Germinal center (tissue), 1 donor: ENCODE data around the gene IRF2BP1.
"Not testable (repeated sequence)": the region's sequence is repeated elsewhere in the genome, so short reads cannot be mapped to it uniquely, and the experiment has no call there.

Source experiments
- DNase-seq: peaks from one replicate; pipeline ENCODE4 v3.0.0; 2012; ENCODE audit warnings: mixed read lengths, low spot score

Gene IRF2BP1

DNA sequence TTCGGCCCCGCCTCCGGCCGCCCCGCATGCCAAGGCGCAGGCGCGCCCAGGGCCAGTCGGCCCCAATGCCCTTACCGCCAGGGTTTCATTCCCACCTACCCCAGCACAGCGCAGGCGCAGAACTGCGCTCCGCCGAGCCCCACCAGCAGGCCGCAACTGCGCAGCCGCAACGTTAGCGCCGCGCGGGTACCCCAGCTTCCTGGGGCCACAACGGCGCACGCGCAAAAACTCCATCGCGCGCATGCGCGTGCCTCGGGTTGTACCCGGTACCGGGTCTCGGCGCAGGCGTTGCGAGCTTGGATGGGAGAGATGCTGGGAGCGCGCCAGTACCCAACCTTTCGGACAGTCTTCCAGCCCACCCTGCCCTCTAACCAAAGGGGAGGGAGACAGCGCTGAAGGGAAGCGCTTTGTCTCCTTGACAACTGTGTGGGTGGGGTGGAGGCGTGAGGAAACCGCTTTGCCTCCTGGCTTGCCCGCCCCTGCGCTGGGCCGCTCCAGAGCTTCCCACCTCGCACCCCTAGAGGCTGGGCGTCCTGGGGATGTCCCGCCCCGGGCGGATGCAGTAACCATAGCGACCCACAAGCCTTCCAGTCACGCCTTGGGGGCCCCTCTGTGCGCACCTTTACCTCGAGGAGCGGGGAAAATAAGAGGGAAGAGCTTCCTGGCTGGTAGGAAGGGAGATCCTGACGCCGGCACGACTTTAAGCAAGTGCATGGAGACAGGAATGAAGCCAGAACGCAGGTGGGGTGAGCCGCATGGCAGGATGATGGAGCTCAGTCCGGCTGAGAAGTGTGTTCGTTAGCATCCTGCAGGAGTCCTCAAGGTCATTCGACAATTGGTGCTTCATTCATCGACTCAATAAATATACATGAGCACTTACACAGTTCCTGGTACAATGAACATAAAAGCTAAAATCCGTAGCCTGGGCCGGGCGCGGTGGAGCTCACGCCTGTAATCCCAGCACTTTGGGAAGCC lies 17.0 kb upstream of the IRF2BP1 start:
- DNase-seq: peak; percentile 100

DNA sequence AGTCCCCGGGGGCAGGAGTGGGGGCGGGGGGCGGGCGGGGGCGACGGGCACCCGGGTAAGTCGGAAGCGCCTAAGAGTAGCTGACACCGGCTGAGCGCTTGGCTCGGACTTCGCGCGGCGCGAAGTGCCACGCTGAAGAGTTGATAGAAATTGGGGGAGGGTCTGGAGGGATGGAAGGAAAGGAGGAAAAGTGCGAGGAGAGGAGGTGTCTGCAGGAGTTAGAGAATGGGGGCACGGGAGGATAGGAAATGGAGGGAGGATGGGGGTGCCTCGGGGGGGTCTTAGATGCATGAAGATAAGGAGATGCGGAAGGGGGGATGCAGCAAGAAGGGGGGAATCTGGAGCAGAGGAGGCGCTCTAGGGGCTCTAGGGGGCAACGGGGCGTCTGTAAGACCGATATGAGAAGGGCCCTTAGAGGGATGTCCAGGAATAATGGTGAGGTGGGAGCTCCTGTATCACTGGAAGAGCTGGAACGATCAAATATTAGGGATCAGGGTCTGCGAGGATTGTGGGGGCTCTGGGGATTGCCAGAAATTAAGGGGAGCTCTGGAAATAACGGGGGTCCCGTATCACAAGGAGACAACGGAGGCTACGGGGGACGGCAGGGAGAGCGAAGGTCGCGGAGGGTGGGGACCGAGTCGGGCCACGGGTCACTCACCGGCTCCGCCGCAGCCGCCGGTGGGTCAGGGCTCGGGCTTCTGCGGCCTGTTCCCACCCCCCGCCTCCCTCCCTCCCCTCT lies 16.1 kb upstream of the IRF2BP1 start, which contains the start of gene MYPOP:
Gene MYPOP, minus strand, starts transcription at position 702 of the 739 bp plus-strand sequence. CDS start 840 bp downstream, outside the sequence.
- peak; percentile 30 for DNase-seq

DNA sequence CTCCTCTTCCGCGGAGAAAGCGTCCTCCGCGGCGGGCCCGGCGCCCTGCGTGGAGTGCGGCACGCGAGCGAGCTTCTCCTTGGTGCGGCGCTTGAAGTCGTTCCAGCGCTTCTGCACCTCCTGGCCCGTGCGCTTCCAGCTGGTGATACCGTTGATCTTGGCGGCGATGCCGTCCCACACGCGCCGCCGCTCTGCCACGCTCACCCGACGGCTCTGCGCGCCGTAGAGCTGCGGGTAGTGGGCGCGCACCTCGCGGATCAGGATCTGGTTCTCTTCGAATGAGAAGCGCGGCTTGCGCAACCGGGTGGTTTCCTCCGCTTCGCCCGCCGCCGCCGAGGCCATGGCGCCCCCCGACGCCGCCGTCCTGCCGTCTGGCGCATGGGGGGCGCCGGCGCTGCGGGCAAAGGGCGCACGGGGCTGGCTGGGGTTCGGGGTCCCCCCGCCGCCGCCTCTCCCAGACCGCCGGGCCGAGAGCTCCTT lies 15.5 kb upstream of the IRF2BP1 start:
- DNase-seq: peak; percentile 36

DNA sequence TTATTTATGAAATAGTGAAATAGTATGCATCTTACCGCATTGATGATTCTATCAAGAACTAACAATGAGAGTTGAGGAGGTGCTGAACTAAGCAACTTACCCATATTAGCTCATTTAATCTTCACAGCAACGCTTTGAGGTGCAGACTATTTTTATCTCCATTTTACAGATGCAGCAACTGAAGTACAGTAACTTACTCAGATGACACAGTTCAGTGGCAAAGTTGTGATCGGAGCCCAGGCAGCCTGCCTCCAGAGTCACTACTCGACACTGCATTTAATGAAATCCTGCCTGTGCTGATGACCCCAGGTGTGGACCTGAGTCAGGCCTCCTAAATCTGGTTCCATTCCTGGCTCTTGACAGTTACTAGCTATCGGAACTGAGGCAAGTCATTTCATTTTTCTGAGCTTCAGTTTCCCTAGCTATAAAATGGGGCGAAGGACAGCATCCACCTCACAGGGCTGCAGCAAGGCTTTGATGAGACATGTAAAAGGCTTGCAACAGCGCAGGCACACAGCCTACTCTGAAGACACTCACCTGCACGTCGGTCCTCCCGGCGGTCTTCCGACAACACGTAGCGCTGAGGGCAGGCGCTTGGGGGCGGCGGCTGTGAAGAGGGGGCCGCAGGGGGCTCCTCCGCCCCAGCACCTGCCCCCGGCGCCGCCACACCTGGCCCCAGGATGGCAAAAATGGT lies 14.9 kb upstream of the IRF2BP1 start:
- no peak for DNase-seq

DNA sequence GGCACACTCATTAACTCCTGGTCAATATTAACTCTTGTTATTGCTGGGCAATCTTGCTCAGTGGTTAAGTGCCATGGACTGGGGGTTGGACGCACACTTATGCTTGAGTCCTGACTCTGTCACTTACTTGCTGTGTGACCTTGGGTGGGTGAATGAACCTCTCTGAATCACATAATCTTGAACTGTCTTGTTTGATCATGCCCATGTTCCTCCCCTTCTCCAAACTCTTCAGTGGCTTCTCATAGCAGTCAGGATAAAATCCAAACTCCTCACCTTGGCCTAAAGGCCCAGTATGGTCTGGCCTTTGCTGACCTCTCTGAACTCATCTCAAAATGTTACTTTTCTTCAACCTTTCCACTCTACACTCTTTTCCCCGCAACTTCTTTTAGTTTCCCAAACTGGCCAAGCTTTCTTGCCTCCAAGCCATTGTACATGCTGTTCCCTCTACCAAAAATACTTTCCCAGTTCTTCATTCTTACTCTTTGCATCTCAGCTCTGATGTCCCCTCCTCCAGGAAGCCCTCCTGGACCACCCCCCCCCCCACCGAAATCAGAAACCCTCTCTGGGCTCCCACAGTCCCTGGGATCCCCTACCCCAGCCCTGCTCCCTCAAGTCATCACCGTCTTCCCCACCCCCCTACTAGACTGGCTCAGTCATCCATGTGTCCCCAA lies 14.1 kb upstream of the IRF2BP1 start:
- DNase-seq: no peak

DNA sequence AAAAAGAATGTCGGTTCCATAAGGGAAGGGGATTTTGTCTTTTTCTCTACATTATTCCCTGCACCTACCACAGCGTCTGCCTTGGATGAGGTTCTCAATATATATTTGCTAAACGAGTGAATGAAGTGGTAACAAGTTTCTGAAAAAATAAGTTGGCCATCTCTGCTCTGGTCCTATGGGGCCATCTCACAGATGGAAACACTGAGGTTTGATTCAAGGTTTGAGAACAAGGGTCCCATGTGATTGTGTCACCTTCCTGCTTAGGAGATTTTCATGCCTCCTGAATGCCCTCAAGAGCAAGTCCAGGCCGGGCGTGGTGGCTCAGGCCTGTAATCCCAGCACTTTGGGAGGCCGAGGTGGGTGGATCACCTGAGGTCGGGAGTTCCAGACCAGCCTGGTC lies 13.3 kb upstream of the IRF2BP1 start:
- DNase-seq: no peak

DNA sequence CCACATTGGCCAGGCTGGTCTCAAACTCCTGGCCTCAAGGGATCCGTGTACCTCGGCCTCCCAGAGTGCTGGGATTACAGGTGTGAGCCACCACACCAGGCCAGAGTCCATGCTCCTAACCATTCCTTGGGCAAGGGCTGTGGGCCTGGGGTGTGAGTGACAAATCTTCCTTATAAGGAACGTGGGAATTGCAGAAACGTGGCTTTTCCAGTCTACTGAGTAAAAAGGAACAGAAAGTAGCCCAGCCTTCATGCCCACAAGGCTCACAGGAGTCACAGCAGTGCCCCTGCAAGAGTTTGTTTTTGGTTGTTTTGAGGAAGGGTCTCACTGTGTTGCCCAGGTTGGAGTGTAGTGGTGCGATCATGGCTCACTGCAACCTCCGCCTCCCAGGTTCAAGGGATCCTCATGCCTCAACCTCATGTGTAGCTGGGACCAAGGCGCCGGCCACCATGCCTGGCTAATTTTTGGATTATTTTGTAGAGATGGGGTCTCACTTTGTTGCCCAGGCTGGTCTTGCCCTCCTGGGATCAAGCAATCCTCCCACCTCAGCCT lies 11.4 kb upstream of the IRF2BP1 start:
- DNase-seq: no peak

DNA sequence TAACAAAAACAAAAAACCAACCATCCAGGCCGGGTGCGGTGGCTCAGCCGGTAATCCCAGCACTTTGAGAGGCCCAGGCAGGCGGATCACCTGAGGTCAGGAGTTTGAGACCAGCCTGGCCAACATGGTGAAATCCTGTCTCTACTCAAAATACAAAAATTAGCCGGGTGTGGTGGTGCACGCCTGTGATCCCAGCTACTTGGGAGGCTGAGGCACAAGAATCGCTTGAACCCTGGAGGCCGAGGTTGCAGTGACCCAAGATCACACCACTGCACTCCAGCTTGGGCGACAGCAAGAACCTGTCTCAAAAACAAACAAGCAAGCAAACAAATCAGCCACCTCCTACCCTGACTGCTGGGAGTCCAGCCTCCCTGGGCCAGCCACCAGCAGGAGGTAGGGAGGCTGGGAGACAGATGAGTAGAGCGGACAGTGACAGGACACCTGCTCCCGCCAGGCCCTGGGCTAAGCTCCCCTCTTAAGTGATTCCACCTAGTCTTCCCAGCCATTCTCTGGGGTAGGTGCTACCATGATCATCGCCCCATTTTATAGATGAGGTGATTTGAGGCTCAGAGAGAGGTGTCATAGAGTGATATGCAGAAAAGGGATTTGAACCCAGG lies 10.2 kb upstream of the IRF2BP1 start:
- DNase-seq: not testable (repeated sequence)

DNA sequence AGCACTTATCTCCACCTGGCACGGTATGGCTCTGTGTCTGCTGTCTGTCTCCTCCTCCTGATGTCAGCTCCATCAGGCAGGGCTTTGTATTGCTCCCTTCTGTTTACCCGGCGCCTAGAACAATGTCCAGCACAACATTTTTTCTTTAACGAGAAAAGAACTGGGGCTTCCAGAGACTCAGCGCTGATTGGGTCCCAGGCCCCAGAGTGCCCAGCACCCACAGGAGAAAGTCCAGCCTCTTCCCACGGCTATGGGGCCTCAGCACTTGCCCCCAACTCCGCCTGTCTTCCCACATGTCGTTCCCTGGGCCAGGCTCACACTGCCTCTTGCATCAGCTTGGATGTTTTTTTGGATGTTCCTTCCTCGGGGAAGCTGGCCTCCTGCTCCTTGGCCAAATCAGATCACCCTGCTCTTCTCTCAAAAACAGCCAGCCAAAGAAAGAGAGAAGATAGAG lies 9.6 kb upstream of the IRF2BP1 start:
- no peak for DNase-seq

DNA sequence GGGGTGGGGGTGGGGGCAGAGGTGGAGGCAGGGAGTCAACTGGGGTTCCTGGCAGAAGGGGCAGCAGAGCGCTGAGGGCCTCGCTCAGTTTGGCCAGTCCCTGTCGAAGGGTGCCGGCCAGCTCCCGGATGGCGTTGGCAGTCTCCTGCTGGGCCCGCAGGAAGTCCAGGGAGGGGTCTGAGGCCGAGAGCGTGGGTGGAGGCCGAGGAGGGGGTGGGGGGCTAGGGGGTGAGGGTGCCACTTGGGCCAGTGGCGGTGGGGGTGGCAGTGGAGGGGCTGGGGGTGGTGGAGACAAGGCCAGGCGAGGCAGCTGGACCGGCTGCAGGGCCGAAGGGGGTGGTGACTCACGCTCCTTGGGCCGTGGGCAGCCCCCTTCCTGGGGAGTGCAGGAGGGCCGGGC lies 4.9 kb upstream of the IRF2BP1 start:
- DNase-seq: no peak

DNA sequence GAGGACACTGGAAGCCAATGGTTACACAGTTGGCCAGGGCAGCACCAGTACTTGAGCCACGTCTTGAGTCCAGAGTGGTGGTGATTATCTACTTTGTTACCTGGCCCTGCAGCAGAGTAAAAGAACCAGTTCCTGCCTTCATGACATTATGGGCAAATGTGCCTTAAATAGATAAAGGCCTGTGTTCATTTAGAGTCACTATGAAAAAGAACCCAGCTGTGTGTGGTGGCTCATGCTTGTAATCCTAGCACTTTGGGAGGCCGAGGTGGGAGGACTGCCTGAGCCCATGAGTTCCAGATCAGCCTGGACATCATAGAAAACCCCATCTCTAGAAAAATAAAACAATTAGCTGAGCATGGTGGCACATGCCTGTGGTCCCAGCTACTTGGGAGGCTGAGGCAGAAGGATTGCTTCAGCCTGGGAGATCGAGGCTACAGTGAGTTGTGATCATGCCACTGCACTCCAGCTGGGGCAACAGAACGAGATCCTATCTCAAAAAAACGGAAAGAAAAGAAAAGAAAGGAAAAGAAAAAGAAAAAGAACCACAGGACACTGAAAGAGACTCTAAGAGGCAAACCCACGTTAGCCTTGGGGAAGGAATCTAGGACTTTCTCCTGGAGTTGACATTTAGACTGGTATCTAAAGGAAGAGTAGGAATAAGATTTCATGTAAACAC lies 3.4 kb upstream of the IRF2BP1 start:
- DNase-seq: no peak

DNA sequence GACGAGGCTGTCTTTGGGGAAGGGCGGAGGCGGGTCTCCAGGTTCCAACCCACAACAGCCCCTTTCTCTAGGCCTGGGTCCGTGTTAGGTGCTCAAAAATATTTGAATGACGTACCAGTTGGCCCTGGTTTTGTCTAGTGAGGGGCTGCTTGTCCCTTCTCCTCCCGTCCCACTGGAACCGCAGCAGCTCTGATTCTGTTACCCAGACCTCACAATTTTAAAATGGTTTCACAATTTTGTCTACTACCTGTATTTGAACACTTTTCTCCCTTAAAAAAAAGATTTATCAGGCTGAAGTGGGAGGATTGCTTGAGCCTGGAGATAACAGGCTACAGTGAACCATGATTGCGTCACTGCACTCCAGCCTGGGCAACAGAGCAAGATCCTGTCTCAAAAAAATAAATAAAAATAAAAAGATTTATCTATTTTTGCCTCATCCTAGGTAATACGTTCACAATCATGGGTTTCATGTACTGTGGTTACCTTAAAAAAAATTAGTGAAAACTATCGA lies 1.3 kb upstream of the IRF2BP1 start:
- DNase-seq: no peak

DNA sequence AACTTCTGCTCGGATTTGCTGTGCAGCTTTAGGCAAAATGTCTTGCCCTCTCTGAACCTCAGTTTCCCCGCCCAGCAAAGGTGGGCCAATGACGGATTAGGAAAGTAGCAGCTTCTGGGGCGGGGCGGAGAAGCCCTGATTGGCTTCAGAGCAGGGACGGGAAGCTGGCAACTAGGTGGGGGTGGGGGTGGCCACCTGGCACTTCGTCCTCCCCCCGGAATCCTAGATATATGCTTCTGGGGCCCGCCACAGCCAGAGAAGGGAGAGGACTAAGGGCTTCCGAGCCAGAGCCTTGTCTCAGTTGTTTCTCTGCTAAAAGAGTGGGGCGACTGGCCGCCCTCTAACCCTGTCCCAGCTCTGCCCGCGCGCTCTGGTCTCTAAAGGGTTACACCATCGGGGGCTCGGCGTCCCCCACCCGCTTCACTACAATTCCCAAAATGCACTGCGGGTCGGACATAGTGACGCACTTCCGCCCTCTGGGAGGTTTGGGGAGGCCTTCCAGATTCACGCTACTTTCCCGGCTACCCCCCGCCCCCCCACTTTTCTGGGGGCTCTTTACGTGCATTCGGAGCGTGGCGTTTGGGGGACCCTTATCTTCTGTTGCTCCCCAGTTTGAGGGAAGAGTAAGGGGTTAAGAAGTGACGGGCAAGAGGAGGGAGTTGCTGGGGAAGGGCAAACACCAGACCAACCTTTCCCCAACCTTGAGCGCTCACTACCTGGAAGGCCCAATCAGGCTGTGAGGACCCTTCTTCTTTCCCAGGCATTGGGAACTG lies 672 bp upstream of the IRF2BP1 start:
- DNase-seq: peak; percentile 93

DNA sequence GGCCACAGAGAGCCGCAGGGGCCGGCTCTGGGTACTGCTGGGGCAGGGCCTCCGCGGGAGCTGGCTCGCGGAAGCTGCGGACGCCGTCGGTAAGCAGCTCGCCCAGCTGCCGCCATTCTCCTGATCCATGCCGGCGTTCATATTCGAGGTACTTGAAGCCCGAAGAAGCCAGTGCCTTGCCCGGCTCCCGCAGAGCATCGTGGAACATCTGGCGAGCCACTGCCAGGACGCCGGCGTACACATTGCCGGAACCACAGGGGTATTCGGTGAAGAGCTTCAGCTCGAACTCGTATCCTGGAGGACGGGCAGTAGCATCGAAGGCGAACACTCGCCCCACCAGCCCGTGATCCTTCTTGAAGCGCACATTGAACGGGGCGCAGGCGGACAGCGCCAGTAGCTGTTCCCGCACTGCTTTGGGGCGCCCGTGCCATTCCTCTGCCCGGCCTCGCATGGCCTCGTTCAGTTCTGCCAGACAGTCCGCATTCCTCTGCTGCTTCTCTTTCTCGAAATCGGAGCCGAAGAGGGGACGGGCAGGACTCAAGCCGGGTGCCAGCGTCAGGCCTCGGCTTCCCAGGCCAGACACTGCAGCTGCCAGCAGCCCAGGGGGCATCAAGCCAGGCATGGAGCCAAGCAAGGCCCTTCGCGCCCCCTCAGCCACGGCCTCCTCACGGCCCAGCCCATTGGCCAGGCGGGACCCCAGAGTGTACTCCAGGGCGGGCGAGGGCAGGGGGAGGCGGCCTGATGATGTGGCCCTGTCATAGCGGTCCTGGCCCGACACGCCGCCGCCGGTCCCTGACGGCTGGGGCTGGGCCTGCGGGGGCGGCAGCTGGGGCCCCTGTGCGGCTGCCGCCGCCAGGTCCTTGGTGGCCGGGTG lies 1.0 kb downstream of the IRF2BP1 start:
- DNase-seq: no peak

DNA sequence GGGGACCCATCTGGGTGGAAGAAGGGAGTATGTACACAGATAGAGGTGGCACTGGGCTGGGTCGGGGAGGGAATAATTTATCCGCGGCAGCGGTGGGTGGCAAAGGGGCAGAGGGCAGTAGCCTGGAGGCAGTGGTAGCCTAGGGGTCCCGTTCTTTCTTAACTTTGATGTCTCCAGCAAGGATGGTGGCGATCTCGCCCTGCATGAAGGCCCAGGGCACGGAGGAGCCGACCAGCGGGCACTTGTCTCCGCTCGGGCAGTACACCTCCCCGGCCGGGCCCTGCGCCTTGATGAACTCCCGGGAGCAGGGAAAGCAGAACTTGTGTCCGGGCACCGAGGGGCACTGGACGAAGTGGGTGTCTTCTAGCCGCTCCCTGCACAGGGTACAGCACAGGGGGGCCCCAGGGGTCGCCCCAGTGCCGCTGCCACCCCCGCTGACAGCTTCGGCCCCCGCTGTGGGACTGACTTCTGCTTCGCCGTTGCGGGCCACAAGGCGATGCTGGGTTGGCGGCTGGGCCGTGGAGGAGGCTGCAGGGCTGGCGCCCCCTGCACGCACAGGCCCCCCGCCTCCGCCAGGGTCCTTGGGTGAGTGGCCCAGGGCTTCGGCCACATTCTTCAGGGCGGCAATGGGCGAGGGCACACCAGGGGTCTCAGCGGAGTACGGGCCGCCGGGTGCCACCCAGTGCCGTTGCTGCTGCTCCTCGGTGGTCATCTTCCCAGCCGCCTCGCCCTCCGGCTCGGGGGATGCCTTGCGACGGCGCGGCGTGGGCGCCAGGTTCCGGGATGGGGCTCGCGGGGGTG lies 1.9 kb downstream of the IRF2BP1 start:
- no peak for DNase-seq

DNA sequence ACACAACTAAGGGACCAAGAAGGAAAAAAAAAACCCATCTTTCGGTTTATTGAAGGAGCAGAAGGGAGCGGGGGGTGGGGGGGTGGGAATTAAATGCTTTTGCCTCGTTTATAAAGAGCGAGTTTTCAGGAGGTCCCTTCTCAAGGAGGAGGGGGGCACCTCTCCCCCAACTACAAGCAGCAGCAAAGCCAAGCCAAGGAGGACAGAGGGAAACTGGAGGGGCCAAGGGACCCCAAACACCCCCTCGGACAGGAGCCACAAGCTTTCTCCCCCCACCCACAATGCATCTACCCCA lies 2.4 kb downstream of the IRF2BP1 start:
- no peak for DNase-seq
